Sigmoid colon (tissue), 7 donors: ENCODE measurements around the gene RNF7. TPM values are rescaled to one million over a fixed set of nuclear protein-coding genes. Genes with fewer than 3 reads are reported as not detected.
A peak's percentile ranks its signal among the peaks of the same experiment; 100 is the strongest.

Experiments
- DNase-seq: peaks from one replicate; pipeline ENCODE4 v3.0.0-alpha.2; 2019
- H3K27ac ChIP-seq, 4 donors: fragments of 200-600 bp; sonication (generic); one replicate each; pipeline ENCODE4 v1.5.1; 2016 to 2019; ENCODE audit warnings: mild to moderate bottlenecking in 1 of 4
- H3K27me3 ChIP-seq, 3 donors: fragments of 200-600 bp; sonication (generic); one replicate each; pipeline ENCODE4 v1.5.1; 2019; ENCODE audit warnings: mild to moderate bottlenecking in 1 of 3
- H3K36me3 ChIP-seq, 4 donors: fragments of 200-600 bp; sonication (generic); one replicate each; pipeline ENCODE4 v1.5.1; 2016 to 2019
- H3K4me1 ChIP-seq, 4 donors: fragments of 200-600 bp; sonication (generic); one replicate each; pipeline ENCODE4 v1.5.1; 2017 to 2019
- H3K4me3 ChIP-seq, 4 donors: fragments of 200-600 bp; sonication (generic); one replicate each; pipeline ENCODE4 v1.5.1; 2017 to 2019; ENCODE audit warnings: mild to moderate bottlenecking in 2 of 4, moderate library complexity in 1 of 4
- H3K9me3 ChIP-seq, 4 donors: fragments of 200-600 bp in 3 of 4; sonication (generic) in 3 of 4; one replicate each; pipeline versions ENCODE4 v1.5.1 to v1.6.1; 2013 to 2019
- EP300 ChIP-seq, 4 donors: sonication (generic); formaldehyde crosslinking; IDR thresholded peaks; one replicate each; pipeline ENCODE4 v1.6.1; 2017; ENCODE audit warnings: antibody characterized with exemption in 4 of 4
- POLR2A ChIP-seq, 2 donors: fragments of 450-650 bp; IDR thresholded peaks; one replicate each; pipeline ENCODE4 v1.6.1; 2016; ENCODE audit warnings: antibody characterized with exemption in 2 of 2, mild to moderate bottlenecking in 2 of 2, moderate library complexity in 2 of 2
- POLR2AphosphoS5 ChIP-seq, 4 donors: sonication (generic); formaldehyde crosslinking; IDR thresholded peaks; one replicate each; pipeline ENCODE4 v1.6.1; 2017; ENCODE audit warnings: antibody characterized with exemption in 4 of 4
- WGBS, 2 donors: extraction: QIAGEN DNeasy Blood & Tissue Kit; methylation state at CpG; one replicate each; pipeline ENCODE4 v1.1.7; 2013; 5-methylcytosine and 5-hydroxymethylcytosine counted together
- intact Hi-C: fragments of 100-400 bp; cut with DNase I; formaldehyde crosslinking; loops from one replicate; pipeline ENCODE4 v1.15.1; 2023
- polyA plus RNA-seq, 3 donors: library from polyadenylated mRNA; stranded (reverse); fragments of 200-250 nt; gene quantifications; one replicate each; pipeline ENCODE4 v1.2.3, GENCODE V29; 2013
- total RNA-seq, 4 donors: library from RNA; depleted of rRNA; stranded (reverse); fragments of >200 nt; gene quantifications; one replicate each; pipeline ENCODE4 v1.1.0, GENCODE V29; 2016
- TF ChIP-seq, protein P1 (sequence below), 4 experiments: fragments of 450-650 bp in 3 of 4; fragments of 200-600 bp in 1 of 4; IDR thresholded peaks; one replicate each; pipeline ENCODE4 v1.5.1; 2016 to 2019; ENCODE audit warnings: antibody characterized with exemption in 4 of 4, mild to moderate bottlenecking in 3 of 4, moderate library complexity in 2 of 4
- donor health status: healthy with polysubstance abuse.
- donor health status: Bipolar disorder and iron deficiency.
- donor health status: healthy.

Gene RNF7
- total and polyA plus RNA-seq, 7 donors: 87.2 to 292 (median 139) TPM

GRCh38 chr3:141735176-141735575 lies 2.9 kb upstream of the RNF7 start:
- H3K4me1 ChIP-seq: peaks cover 0 to 13% (median 10%) of the 10 kb centered on the region in 4 donors
- no peak overlapping the region for H3K4me3 ChIP-seq
- H3K27ac ChIP-seq: no peak overlapping the region
- H3K27me3 ChIP-seq: no peaks in the 10 kb centered on the region
- intact Hi-C loops: loop anchor here (5.0 to 10.0 kb wide), 4 partner anchors 62 to 420 kb away; partner anchors contain the start of gene RASA2
- no peaks in the 10 kb centered on the region for H3K9me3 ChIP-seq
- DNase-seq: no peak
- no peak for TF ChIP-seq POLR2AphosphoS5 (IDR thresholded peaks at IDR 0.05)
- no peak for TF ChIP-seq EP300 (IDR thresholded peaks at IDR 0.05)
- no peak for TF ChIP-seq POLR2A (IDR thresholded peaks at IDR 0.05)
- TF ChIP-seq, protein P1, sequence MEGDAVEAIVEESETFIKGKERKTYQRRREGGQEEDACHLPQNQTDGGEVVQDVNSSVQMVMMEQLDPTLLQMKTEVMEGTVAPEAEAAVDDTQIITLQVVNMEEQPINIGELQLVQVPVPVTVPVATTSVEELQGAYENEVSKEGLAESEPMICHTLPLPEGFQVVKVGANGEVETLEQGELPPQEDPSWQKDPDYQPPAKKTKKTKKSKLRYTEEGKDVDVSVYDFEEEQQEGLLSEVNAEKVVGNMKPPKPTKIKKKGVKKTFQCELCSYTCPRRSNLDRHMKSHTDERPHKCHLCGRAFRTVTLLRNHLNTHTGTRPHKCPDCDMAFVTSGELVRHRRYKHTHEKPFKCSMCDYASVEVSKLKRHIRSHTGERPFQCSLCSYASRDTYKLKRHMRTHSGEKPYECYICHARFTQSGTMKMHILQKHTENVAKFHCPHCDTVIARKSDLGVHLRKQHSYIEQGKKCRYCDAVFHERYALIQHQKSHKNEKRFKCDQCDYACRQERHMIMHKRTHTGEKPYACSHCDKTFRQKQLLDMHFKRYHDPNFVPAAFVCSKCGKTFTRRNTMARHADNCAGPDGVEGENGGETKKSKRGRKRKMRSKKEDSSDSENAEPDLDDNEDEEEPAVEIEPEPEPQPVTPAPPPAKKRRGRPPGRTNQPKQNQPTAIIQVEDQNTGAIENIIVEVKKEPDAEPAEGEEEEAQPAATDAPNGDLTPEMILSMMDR (IDR thresholded peaks at IDR 0.05): no peak
- no peaks in the 10 kb centered on the region for H3K36me3 ChIP-seq

DNA sequence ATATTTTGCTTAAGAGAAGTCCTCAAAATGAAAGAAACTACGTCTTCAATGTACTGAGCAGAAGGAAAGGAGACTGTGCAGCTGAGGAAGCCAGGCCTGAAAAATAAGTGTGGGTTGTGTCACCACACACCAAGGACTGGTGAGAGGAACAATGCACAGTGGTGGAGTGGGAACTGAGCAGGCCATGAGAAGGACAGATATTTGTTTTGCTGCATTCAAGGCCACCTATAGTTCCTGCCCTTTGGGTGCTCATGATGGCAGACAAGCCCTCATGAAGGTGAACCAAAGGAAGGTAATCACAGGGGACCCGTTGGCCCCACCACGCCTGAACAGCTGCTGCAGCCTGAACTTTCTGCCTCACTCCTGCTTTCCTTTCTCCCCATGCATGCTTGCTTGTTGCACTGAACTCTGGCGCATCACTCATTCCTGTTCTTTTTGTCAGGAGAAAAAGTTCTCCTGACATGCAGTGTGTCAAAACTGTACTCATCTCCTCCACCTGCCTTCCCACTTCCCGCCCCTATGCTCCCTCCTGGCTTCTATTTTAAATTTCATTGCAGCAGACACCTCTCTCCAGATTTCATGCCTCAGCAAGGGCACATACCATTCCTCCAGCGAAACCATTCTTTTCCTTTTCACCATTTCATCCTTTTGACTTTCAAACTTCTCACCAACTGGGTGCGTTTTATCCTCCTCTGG lies 2.2 kb upstream of the RNF7 start:
- Histone ChIP-seq H3K36me3 (no peaks in the 10 kb centered on the region), H3K4me3 (no peak overlapping the region), H3K27me3 (no peaks in the 10 kb centered on the region), H3K27ac (no peak overlapping the region), H3K4me1 (peaks cover 0 to 20% (median 18%) of the 10 kb centered on the region in 4 donors), H3K9me3 (no peaks in the 10 kb centered on the region)
- TF ChIP-seq, protein P1 (IDR thresholded peaks at IDR 0.05): no peak
- TF ChIP-seq EP300 (IDR thresholded peaks at IDR 0.05) (no peak), POLR2A (IDR thresholded peaks at IDR 0.05) (no peak), POLR2AphosphoS5 (IDR thresholded peaks at IDR 0.05) (no peak)
- DNase-seq: no peak
- 83 to 90% methylated on average over 7 of the region's 7 CpGs for WGBS, 2 donors
- intact Hi-C loops: loop anchor here (5.0 to 10.0 kb wide), 4 partner anchors 61 to 419 kb away; partner anchors contain the start of gene RASA2

GRCh38 chr3:141737093-141737492 lies 1.0 kb upstream of the RNF7 start:
- TF ChIP-seq, protein P1 (IDR thresholded peaks at IDR 0.05): no peak
- no peak for TF ChIP-seq POLR2A (IDR thresholded peaks at IDR 0.05)
- no peak for TF ChIP-seq EP300 (IDR thresholded peaks at IDR 0.05)
- TF ChIP-seq POLR2AphosphoS5 (IDR thresholded peaks at IDR 0.05): no peak
- H3K27ac ChIP-seq: peak overlapping the region; percentile 95 to 98 (median 96)
- intact Hi-C loops: loop anchor here (5.0 to 10.0 kb wide), 4 partner anchors 60 to 418 kb away; partner anchors contain the start of gene RASA2
- H3K4me3 ChIP-seq: no peak overlapping the region
- H3K27me3 ChIP-seq: no peaks in the 10 kb centered on the region
- DNase-seq: no peak
- H3K4me1 ChIP-seq: peaks cover 0 to 31% (median 29%) of the 10 kb centered on the region in 4 donors
- no peaks in the 10 kb centered on the region for H3K36me3 ChIP-seq
- no peaks in the 10 kb centered on the region for H3K9me3 ChIP-seq
- 80 to 87% methylated on average over 10 of the region's 10 CpGs for WGBS, 2 donors

DNA sequence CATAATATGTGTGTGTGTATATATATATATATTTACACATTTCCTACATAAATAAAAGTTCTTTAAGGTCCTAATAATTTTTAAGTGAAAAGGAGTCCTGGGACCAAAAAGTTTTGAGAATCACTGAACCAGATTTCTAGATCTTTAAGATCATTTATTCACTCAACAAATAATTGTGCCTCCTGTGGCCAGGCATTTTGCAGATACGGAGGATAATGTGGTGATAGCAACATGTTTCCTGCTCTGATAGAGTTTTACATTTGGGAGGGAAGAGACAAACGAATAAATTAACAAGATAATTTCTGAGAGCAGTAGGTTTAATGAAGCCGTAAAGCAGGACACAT lies 448 bp upstream of the RNF7 start:
- 0% methylated on average over 3 of the region's 3 CpGs for WGBS, 2 donors
- no peaks in the 10 kb centered on the region for H3K27me3 ChIP-seq
- H3K36me3 ChIP-seq: no peaks in the 10 kb centered on the region
- H3K27ac ChIP-seq: peak overlapping the region; percentile 95 to 98 (median 96)
- H3K9me3 ChIP-seq: no peaks in the 10 kb centered on the region
- H3K4me3 ChIP-seq: peak overlapping the region; percentile 78 to 99 (median 90)
- TF ChIP-seq POLR2AphosphoS5 (IDR thresholded peaks at IDR 0.05): no peak
- no peak for TF ChIP-seq POLR2A (IDR thresholded peaks at IDR 0.05)
- TF ChIP-seq EP300 (IDR thresholded peaks at IDR 0.05): no peak
- TF ChIP-seq, protein P1 (IDR thresholded peaks at IDR 0.05): no peak
- no peak for DNase-seq
- intact Hi-C loops: loop anchor here (1.0 to 10.0 kb wide), 6 partner anchors 60 to 417 kb away; partner anchors contain the start of gene RASA2
- H3K4me1 ChIP-seq: peaks cover 0 to 32% (median 32%) of the 10 kb centered on the region in 4 donors
